BLaER1 treated with 17β-estradiol and CSF1 and Interleukin-3, amounts not matched to agents 10 nM and 100 nM (cell line): Measurements from ENCODE around the gene PTPRT.
A peak's percentile ranks its signal among the peaks of the same experiment; 100 is the strongest.

Source experiments
- H3K27ac ChIP-seq, 11 experiments: shearing (Covaris generic); formaldehyde crosslinking; 2 replicates each; pipeline ENCODE4 v1.8.1; 2022
- H3K27me3 ChIP-seq, 11 experiments: shearing (Covaris generic); formaldehyde crosslinking; 2 replicates each; pipeline ENCODE4 v1.8.1; 2022
- H3K36me3 ChIP-seq, 11 experiments: shearing (Covaris generic); formaldehyde crosslinking; 2 replicates each; pipeline ENCODE4 v1.8.1; 2022
- H3K4me1 ChIP-seq, 10 experiments: shearing (Covaris generic); formaldehyde crosslinking; 2 replicates each; pipeline ENCODE4 v1.8.1; 2022
- H3K4me2 ChIP-seq, 11 experiments: shearing (Covaris generic); formaldehyde crosslinking; 2 replicates each; pipeline ENCODE4 v1.8.1; 2022
- H3K4me3 ChIP-seq, 10 experiments: shearing (Covaris generic); formaldehyde crosslinking; 2 replicates each; pipeline ENCODE4 v1.8.1; 2022
- H3K9ac ChIP-seq, 11 experiments: shearing (Covaris generic); formaldehyde crosslinking; 2 replicates each; pipeline ENCODE4 v1.8.1; 2022
- H3K9me3 ChIP-seq, 11 experiments: shearing (Covaris generic); formaldehyde crosslinking; replicated peaks in 1 of 11; 2 replicates each; pipeline ENCODE4 v1.8.1; 2022
- H4K20me1 ChIP-seq, 11 experiments: shearing (Covaris generic); formaldehyde crosslinking; 2 replicates each; pipeline ENCODE4 v1.8.1; 2022
- Cebpa-rat ChIP-seq, 11 experiments: shearing (Covaris generic); IDR thresholded peaks; 2 replicates each; pipeline ENCODE4 v1.8.1; 2022

PTPRT gene

DNA sequence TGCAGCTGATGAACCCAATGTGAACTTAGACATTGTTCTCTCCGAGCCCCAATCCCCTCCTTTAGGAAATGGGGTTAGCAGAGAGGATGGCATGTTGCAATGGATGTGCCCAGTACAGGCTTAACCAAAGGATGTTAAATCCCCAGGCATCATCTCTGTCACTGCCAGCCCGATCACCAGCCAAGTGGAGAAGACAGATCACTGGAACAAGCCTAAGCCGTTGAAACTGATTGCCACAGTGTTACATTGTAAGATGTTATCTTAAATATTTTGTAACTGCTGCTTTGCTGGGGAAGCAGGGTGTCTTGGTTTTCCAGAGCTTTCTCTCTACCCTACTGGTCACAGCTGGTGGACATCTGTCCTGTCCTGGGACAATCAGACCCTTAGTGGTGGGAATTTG is 788.1 kb downstream of the PTPRT start:
- H3K9me3 ChIP-seq = no peaks in the 10 kb centered on the region
- H3K36me3 ChIP-seq = no peaks in the 10 kb centered on the region
- no peak overlapping the region for H3K27ac ChIP-seq
- no peaks in the 10 kb centered on the region for H3K4me1 ChIP-seq
- no peaks in the 10 kb centered on the region for H3K27me3 ChIP-seq
- no peak overlapping the region for H3K4me2 ChIP-seq
- no peak overlapping the region for H3K4me3 ChIP-seq
- no peaks in the 10 kb centered on the region for H4K20me1 ChIP-seq
- TF ChIP-seq Cebpa-rat (IDR thresholded peaks at IDR 0.05) = no peak
- H3K9ac ChIP-seq = no peak overlapping the region

DNA sequence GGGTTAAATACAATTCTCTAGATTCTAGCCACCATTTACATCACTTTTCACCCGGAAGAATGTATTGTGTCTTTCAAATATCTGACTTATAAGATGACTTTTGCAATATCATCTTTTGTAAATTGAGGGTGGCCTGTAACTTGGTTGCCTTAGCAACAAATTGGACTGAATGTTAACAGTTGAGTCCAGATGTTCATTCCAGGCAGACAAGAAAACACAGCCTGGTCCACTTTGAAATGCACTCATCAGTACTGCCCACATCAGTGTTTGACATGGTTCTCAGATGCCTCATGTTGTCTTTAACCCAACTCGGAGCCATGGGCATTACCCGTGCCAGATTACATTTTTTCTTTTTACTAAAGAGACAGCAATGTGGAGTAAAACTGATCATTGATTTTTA is 789.9 kb downstream of the PTPRT start:
- Histone ChIP-seq H3K9ac (no peak overlapping the region), H3K9me3 (no peaks in the 10 kb centered on the region), H3K36me3 (no peaks in the 10 kb centered on the region), H4K20me1 (no peaks in the 10 kb centered on the region), H3K27ac (no peak overlapping the region), H3K4me3 (no peak overlapping the region), H3K4me2 (no peak overlapping the region), H3K27me3 (no peaks in the 10 kb centered on the region), H3K4me1 (peaks cover 0 to 4% (median 0%) of the 10 kb centered on the region in 10 experiments; a peak in 3 of 20 replicates)
- TF ChIP-seq Cebpa-rat (IDR thresholded peaks at IDR 0.05) = no peak

DNA sequence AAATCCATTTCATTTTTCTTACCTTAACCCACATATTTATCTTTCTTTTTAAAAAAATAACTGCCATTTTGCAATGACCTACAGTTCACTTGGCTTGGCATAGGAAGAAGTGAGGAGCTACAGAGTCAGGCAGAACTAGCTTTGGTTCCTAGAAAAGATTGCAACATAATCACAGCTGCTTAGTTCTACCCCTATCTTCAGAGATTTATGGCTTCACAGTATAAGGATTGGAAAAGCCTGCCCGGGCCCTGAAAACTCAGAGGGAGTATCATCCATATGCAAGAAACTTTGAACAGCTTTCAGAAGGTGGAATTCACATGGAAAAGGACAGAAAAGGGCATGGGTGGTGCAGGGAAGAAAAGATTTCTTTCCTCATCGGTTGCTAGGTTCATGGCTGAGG is 797.3 kb downstream of the PTPRT start:
- no peaks in the 10 kb centered on the region for H4K20me1 ChIP-seq
- no peak overlapping the region for H3K4me3 ChIP-seq
- H3K9ac ChIP-seq = no peak overlapping the region
- peaks cover 0 to 15% (median 0%) of the 10 kb centered on the region in 10 experiments; a peak in 4 of 20 replicates for H3K4me1 ChIP-seq
- H3K4me2 ChIP-seq = peak overlapping the region in 2 of 11 experiments; percentile 13 to 41; a peak in 3 of 22 replicates
- no peaks in the 10 kb centered on the region for H3K36me3 ChIP-seq
- TF ChIP-seq Cebpa-rat (IDR thresholded peaks at IDR 0.05) = peak in 4 of 11 experiments; percentile 14 to 30 (median 19); a peak in 2 of 22 replicates
- H3K9me3 ChIP-seq = 0 out of 22 replicates have a peak, but pooled peaks cover 0 to 4% (median 0%) of the 10 kb centered on the region in 11 experiments
- H3K27me3 ChIP-seq = no peaks in the 10 kb centered on the region
- no peak overlapping the region for H3K27ac ChIP-seq

DNA sequence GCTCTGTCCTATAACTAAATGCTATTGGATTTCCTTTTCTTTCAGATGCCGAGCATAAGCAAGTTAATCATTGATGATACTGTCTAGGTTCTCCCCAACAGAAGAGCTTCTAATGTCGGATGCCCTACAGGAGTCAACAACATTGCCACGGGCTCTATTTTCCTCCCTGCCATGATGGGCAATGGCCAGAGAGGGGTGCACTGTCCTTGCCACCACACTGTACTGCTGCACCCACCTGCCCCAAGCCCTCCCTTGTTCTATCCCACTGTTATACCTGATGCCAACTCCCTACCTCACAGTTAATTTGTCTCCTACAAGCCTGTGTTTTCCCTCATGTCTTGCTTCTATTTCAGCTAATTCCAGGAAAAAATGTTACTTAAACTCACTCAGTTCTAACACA is 797.9 kb downstream of the PTPRT start:
- Histone ChIP-seq H3K9ac (no peak overlapping the region), H3K27ac (no peak overlapping the region), H3K4me1 (peaks cover 0 to 15% (median 0%) of the 10 kb centered on the region in 10 experiments; a peak in 4 of 20 replicates), H3K9me3 (0 out of 22 replicates have a peak, but pooled peaks cover 0 to 4% (median 0%) of the 10 kb centered on the region in 11 experiments), H4K20me1 (no peaks in the 10 kb centered on the region), H3K27me3 (no peaks in the 10 kb centered on the region), H3K36me3 (no peaks in the 10 kb centered on the region), H3K4me3 (no peak overlapping the region), H3K4me2 (peak overlapping the region in 2 of 11 experiments; percentile 13 to 41; a peak in 3 of 22 replicates)
- TF ChIP-seq Cebpa-rat (IDR thresholded peaks at IDR 0.05) = no peak

DNA sequence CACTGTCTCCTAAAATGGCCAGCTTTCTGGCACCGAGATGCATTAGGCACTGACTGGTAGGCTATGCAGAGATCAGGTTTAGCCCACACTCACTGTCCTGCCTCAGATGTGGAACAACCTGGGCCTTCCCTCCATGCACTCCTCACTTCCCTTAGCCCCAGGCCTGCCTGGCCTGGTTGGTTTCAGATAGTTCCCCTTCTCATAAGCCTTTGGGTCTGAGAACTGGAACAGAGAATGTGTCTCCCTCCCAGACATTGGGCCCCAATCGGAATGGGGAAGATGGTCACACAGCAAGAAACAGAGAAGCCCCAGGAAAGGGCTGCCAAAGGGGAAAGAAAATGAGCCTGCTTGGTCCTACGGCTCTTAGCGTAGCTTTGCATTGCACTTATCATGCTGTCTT is 809.4 kb downstream of the PTPRT start:
- no peaks in the 10 kb centered on the region for H3K27me3 ChIP-seq
- H3K36me3 ChIP-seq = no peaks in the 10 kb centered on the region
- no peak overlapping the region for H3K9ac ChIP-seq
- 0 out of 22 replicates have a peak, but pooled peaks cover 0 to 4% (median 0%) of the 10 kb centered on the region in 11 experiments for H3K9me3 ChIP-seq
- TF ChIP-seq Cebpa-rat (IDR thresholded peaks at IDR 0.05) = no peak
- H3K4me3 ChIP-seq = no peak overlapping the region
- no peaks in the 10 kb centered on the region for H3K4me1 ChIP-seq
- H4K20me1 ChIP-seq = no peaks in the 10 kb centered on the region
- no peak overlapping the region for H3K27ac ChIP-seq
- no peak overlapping the region for H3K4me2 ChIP-seq

DNA sequence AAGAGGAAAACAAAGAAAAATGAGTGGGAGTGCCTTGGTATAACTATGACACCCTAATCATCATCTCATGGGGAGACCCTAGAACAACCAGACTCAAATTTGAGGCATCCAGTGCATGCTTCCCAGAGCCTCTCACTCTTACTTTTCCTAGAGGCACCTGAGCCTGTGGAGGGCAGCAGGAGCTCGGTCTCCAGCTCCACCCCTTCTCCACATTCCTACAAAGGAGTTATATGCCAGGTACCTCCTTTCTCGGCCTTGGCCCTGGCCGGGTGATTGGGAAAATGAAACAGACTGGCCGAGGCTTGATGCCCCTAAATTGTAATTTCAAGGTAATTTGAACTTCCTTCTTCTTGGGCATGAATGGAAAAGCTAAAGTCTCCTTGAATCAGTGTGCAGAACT is 810.3 kb downstream of the PTPRT start:
- no peak overlapping the region for H3K27ac ChIP-seq
- H3K4me3 ChIP-seq = no peak overlapping the region
- no peaks in the 10 kb centered on the region for H4K20me1 ChIP-seq
- no peak overlapping the region for H3K9ac ChIP-seq
- no peaks in the 10 kb centered on the region for H3K36me3 ChIP-seq
- TF ChIP-seq Cebpa-rat (IDR thresholded peaks at IDR 0.05) = no peak
- 0 out of 22 replicates have a peak, but pooled peaks cover 0 to 4% (median 0%) of the 10 kb centered on the region in 11 experiments for H3K9me3 ChIP-seq
- H3K4me2 ChIP-seq = no peak overlapping the region
- no peaks in the 10 kb centered on the region for H3K4me1 ChIP-seq
- no peaks in the 10 kb centered on the region for H3K27me3 ChIP-seq

DNA sequence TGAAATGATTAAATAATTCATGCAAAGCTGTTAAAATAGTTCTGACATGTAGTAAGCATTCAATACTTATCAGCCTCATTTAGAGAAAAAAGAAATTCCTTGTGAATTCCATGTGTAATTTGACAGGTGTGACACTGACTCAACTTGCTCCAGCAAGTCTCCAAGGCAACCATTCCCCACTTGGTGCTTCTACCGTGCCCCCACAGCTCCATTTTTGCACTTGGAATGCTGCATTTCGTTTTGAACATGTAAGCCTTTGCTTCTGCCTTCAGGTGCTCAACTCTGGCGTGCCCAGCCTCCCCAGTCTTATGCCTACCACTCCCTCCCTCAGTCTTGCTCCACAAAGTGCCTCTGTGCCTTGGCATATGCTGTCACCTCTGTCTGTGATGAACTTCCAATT is 810.9 kb downstream of the PTPRT start:
- Histone ChIP-seq H3K4me2 (no peak overlapping the region), H3K27ac (no peak overlapping the region), H3K9me3 (0 out of 22 replicates have a peak, but pooled peaks cover 0 to 4% (median 0%) of the 10 kb centered on the region in 11 experiments), H3K9ac (no peak overlapping the region), H3K4me1 (no peaks in the 10 kb centered on the region), H3K4me3 (no peak overlapping the region), H4K20me1 (no peaks in the 10 kb centered on the region), H3K27me3 (no peaks in the 10 kb centered on the region), H3K36me3 (no peaks in the 10 kb centered on the region)
- no peak for TF ChIP-seq Cebpa-rat (IDR thresholded peaks at IDR 0.05)

DNA sequence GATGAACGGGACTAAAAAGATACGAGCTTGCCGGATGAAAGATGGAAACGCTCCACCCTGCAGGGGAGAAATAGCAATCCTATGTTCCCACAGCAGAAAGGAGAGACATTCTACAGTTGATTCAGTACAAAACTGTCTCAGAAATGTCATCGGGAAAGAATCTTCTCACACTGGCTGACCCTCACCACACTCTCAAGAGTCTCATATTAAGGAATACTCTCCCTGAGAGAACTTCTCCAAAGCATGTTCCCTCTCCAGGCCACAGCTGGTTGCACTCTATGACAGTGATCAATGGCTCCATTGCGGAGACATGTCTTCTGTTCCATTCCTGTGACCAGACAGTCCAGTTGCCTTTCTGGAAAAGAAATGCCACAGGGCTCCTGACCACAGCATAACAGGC is 813.6 kb downstream of the PTPRT start:
- Histone ChIP-seq H3K9ac (no peak overlapping the region), H3K9me3 (0 out of 22 replicates have a peak, but pooled peaks cover 0 to 4% (median 0%) of the 10 kb centered on the region in 11 experiments), H3K4me2 (no peak overlapping the region), H3K36me3 (no peaks in the 10 kb centered on the region), H3K27ac (no peak overlapping the region), H3K4me3 (no peak overlapping the region), H4K20me1 (no peaks in the 10 kb centered on the region), H3K4me1 (no peaks in the 10 kb centered on the region), H3K27me3 (no peaks in the 10 kb centered on the region)
- no peak for TF ChIP-seq Cebpa-rat (IDR thresholded peaks at IDR 0.05)

DNA sequence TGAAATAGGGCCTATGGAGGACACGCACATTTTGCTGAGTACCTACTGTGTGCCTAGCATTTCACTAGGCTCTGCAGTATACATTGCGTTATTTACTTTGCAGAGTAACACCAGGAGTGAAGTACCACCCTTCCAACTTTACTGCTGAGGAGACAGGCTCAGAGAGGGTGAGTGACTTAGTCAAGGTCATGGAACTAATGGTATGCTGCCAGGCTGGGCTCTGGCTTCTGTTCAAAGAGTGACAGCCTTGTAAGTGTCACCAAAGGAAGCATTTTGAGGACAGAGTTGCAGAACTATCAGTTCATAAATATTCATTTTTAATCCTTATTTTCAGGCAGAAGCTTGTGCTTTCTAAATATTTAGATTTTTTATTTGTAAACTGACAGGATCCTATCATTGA is 816.7 kb downstream of the PTPRT start:
- no peak for TF ChIP-seq Cebpa-rat (IDR thresholded peaks at IDR 0.05)

DNA sequence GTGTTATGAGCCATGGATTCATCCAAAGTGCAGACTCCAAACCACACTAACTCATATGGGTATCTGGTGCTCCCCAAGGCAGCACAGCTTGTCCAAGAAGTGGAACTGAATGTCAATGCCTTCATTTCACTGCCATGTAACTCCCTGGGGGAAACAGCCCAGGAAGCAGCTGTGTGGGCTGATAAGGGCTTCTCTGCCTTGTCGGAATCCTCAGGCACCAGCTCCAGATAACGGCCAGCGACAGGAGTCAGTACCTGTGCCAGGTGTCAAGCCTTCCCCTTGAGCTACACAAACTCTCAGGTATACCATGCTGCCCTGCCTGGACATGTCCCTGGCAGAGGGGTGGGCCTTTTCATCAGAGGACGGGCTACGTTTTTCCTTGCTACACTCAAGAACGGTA is 819.6 kb downstream of the PTPRT start:
- no peaks in the 10 kb centered on the region for H4K20me1 ChIP-seq
- H3K4me1 ChIP-seq = peaks cover 0 to 51% (median 44%) of the 10 kb centered on the region in 10 experiments; a peak in 19 of 20 replicates
- no peak for TF ChIP-seq Cebpa-rat (IDR thresholded peaks at IDR 0.05)
- no peaks in the 10 kb centered on the region for H3K9me3 ChIP-seq
- no peak overlapping the region for H3K4me3 ChIP-seq
- H3K4me2 ChIP-seq = peak overlapping the region in 10 of 11 experiments; percentile 6 to 77 (median 58); a peak in 21 of 22 replicates
- H3K27ac ChIP-seq = no peak overlapping the region
- no peaks in the 10 kb centered on the region for H3K36me3 ChIP-seq
- peaks cover 0 to 10% (median 0%) of the 10 kb centered on the region in 11 experiments; a peak in 4 of 22 replicates for H3K27me3 ChIP-seq
- no peak overlapping the region for H3K9ac ChIP-seq

More for the DNA sequence above, 816.7 kb downstream of the PTPRT start:
- Histone ChIP-seq H3K36me3 (no peaks in the 10 kb centered on the region), H3K27me3 (peaks cover 0 to 7% (median 0%) of the 10 kb centered on the region in 11 experiments; a peak in 3 of 22 replicates), H3K9ac (no peak overlapping the region), H4K20me1 (no peaks in the 10 kb centered on the region), H3K4me3 (no peak overlapping the region), H3K4me2 (no peak overlapping the region), H3K9me3 (no peaks in the 10 kb centered on the region), H3K4me1 (peaks cover 0 to 28% (median 21%) of the 10 kb centered on the region in 10 experiments; a peak in 16 of 20 replicates), H3K27ac (no peak overlapping the region)
